GM12891 (cell line): ENCODE measurements around the gene CDRT15L2.
"Not testable (repeated sequence)": the region's sequence is repeated elsewhere in the genome, so short reads cannot be mapped to it uniquely, and the experiment has no call there.

Experiments
- DNase-seq: peaks from one replicate; pipeline ENCODE4 v3.0.0; 2011; ENCODE audit warnings: low spot score; ENCODE audit not compliant: insufficient read length
- FAIRE-seq: peaks from 2 replicates; lab custom pipeline; 2011; peaks lifted over from hg19 to GRCh38; lab: Jason Lieb, UNC
- PAX5 ChIP-seq: IDR thresholded peaks from 2 replicates; pipeline ENCODE4 v1.6.1; 2011; ENCODE audit warnings: low read length, moderate library complexity, mild to moderate bottlenecking; ENCODE audit not compliant: insufficient read depth, severe bottlenecking
- POLR2A ChIP-seq: IDR thresholded peaks from 2 replicates; pipeline ENCODE4 v1.6.1; 2011; ENCODE audit warnings: low read depth, low read length, control low read depth
- POLR2AphosphoS5 ChIP-seq: IDR thresholded peaks from 2 replicates; pipeline ENCODE4 v1.6.1; 2011; ENCODE audit warnings: low read depth, low read length, control low read depth
- POU2F2 ChIP-seq: IDR thresholded peaks from 2 replicates; pipeline ENCODE4 v1.6.1; 2011; ENCODE audit warnings: low read depth, mild to moderate bottlenecking, control low read depth, low read length, moderate library complexity
- SPI1 ChIP-seq: IDR thresholded peaks from 2 replicates; pipeline ENCODE4 v1.6.1; 2011; ENCODE audit warnings: low read depth, low read length, control low read depth
- TAF1 ChIP-seq: IDR thresholded peaks from 2 replicates; pipeline ENCODE4 v1.6.1; 2011; ENCODE audit warnings: low read depth, low read length, control low read depth

CDRT15L2 gene

DNA sequence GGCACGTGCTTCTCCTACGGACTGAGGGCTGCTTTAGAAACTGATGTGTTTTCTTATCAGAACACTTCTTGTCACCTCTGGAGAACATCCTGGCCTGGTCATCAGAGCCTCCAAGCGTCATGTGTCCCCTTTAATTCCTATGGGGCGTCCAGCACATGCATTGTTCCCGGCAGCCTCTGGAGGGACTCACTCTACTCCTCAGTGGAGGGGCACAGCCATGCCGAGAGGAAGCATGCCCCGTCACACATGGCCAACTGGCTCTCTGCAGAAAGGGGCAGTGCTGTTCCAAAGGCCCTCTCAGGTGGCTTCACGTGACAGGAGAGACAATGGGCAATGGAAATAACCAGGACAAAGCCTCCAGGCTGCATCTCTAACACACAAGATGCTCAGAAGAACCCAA lies 31.8 kb downstream of the CDRT15L2 start:
- no peak for DNase-seq
- no peak for FAIRE-seq
- no peak for TF ChIP-seq POLR2A
- no peak for TF ChIP-seq PAX5
- no peak for TF ChIP-seq POU2F2
- TF ChIP-seq POLR2AphosphoS5, result no peak
- TF ChIP-seq TAF1, result no peak
- no peak for TF ChIP-seq SPI1

DNA sequence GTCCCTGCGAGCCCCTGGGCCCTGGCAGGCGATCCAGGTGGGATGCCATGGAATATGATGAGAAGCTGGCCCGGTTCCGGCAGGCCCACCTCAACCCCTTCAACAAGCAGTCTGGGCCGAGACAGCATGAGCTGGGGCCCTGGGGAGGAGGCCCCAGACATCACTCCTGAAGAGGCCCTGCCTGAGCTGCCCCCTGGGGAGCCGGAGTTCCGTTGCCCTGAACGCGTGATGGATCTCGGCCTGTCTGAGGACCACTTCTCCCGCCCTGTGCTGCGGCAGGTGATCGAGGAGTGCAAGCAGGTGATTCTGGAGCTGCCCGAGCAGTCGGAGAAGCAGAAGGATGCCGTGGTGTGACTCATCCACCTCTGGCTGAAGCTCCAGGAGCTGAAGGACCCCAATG lies 33.1 kb downstream of the CDRT15L2 start:
- TF ChIP-seq POU2F2, result no peak
- TF ChIP-seq TAF1, result no peak
- no peak for TF ChIP-seq POLR2A
- TF ChIP-seq SPI1, result no peak
- TF ChIP-seq POLR2AphosphoS5, result no peak
- no peak for TF ChIP-seq PAX5
- DNase-seq (no peak), FAIRE-seq (no peak)

DNA sequence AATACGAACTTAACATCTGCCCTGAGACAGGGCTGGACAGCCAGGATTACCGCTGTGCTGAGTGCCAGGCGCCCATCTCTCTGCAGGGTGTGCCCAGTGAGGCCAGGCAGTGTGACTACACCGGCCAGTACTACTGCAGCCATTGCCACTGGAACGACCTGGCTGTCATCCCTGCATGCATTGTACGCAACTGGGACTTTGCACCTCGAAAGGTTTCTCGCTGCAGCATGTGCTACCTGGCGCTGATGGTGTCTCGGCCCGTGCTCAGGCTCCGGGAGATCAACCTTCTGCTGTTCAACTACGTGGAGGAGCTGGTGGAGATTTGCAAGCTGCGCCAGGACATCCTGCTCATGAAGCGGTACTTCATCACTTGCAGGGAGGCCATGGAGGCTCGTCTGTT lies 33.7 kb downstream of the CDRT15L2 start:
- FAIRE-seq (no peak), DNase-seq (no peak)
- no peak for TF ChIP-seq POLR2AphosphoS5
- TF ChIP-seq TAF1, result no peak
- TF ChIP-seq PAX5, result no peak
- TF ChIP-seq SPI1, result no peak
- TF ChIP-seq POLR2A, result no peak
- no peak for TF ChIP-seq POU2F2

DNA sequence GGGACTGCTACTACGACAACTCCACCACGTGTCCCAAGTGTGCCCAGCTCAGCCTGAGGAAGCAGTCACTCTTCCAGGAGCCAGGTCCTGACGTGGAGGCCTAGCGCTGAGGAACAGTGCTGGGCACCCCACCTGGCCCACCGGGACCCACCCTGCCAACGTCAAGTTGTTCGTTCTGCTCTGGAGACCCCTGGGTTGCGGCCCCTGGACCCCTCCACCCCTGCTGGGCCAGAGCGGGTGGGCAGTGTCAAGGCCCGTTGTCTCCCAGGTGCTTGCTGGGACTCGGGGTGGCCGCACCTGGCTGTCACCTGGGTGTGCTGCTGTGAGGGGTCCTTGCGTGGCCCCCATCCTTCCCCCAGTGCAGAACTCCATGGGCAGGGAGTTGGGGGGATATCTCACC lies 34.4 kb downstream of the CDRT15L2 start:
- FAIRE-seq (no peak), DNase-seq (no peak)
- TF ChIP-seq TAF1 (no peak), POLR2A (no peak), POU2F2 (no peak), PAX5 (no peak), SPI1 (no peak), POLR2AphosphoS5 (no peak)

DNA sequence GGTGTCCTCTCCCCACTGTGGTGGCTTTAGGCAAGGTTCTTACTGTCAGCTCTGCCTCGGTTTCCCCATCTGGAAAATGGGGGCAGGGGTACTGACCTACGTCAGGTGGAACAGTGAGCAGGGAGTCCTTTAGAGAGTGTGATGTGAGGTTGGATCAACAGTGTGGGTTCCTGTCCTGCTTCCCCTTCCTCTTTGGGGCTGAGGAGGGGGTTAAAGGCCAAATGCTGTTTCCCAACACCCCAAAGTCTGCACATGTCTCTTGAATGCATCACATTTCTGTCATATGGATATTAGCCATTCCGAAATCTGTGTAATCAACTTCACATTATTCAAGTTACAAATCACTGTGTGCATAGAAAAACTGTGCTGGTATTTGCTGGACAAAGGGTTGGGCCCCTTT lies 35.9 kb downstream of the CDRT15L2 start:
- not testable (repeated sequence) for FAIRE-seq, DNase-seq
